AG10803 (cell line): ENCODE measurements around the gene OCA2.

Experiments used
- DNase-seq: peaks from one replicate; pipeline ENCODE4 v3.0.0; 2010; ENCODE audit warnings: low read depth
- H3K4me3 ChIP-seq: 2 replicates; pipeline ENCODE4 v1.5.1; 2011; ENCODE audit warnings: mild to moderate bottlenecking, low read length, control low read depth
- TF ChIP-seq, protein P1 (sequence below): conservative IDR thresholded peaks from 2 replicates; pipeline ENCODE4 v1.5.1; 2011; ENCODE audit warnings: mild to moderate bottlenecking, low read length, control low read depth, inconsistent platforms

OCA2 gene

GRCh38 chr15:27706300-27706699, 392.8 kb downstream of the OCA2 start:
- TF ChIP-seq, protein P1, sequence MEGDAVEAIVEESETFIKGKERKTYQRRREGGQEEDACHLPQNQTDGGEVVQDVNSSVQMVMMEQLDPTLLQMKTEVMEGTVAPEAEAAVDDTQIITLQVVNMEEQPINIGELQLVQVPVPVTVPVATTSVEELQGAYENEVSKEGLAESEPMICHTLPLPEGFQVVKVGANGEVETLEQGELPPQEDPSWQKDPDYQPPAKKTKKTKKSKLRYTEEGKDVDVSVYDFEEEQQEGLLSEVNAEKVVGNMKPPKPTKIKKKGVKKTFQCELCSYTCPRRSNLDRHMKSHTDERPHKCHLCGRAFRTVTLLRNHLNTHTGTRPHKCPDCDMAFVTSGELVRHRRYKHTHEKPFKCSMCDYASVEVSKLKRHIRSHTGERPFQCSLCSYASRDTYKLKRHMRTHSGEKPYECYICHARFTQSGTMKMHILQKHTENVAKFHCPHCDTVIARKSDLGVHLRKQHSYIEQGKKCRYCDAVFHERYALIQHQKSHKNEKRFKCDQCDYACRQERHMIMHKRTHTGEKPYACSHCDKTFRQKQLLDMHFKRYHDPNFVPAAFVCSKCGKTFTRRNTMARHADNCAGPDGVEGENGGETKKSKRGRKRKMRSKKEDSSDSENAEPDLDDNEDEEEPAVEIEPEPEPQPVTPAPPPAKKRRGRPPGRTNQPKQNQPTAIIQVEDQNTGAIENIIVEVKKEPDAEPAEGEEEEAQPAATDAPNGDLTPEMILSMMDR, result no peak
- no peak overlapping the region for H3K4me3 ChIP-seq
- DNase-seq, result no peak

DNA sequence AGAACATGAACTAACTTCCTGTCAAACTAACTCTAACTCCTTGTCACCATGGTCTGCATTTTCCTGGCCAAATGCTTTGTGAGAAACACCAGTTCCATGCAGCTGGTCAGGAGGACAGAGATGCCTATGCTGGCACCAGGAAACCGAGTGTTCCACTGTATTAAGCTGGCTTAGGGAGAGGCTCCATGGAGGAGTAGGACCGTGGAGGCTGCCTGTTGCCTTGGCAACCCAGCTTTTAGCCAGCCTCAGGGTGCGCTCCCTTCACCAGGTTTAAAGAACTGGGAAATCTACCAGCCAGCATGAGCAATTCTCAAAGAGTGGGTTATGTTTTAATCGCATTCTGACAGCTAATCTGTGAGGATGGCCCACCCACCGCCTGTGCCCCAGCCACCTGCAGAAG, 394.1 kb downstream of the OCA2 start:
- no peak overlapping the region for H3K4me3 ChIP-seq
- DNase-seq, result no peak
- TF ChIP-seq, protein P1, result no peak
